ENCODE results near the gene ANTKMT.

The ANTKMT gene

GRCh38 chr16:759110-759910 is 38.4 kb downstream of the ANTKMT start:
- no peak overlapping the region for H3K27ac ChIP-seq (ENCODE audit: low read depth, low read length)
- no peaks in the 10 kb centered on the region for H3K27me3 ChIP-seq (ENCODE audit: control insufficient read depth, insufficient read depth, low read length)
- H3K4me1 ChIP-seq (ENCODE audit: control insufficient read depth, insufficient read depth, low read length) = no peaks in the 10 kb centered on the region
- H3K4me3 ChIP-seq (ENCODE audit: low read length) = no peak overlapping the region
- H3K9ac ChIP-seq (ENCODE audit: low read length) = no peak overlapping the region
- H3K36me3 ChIP-seq (ENCODE audit: control insufficient read depth, insufficient read depth, low read length) = no peaks in the 10 kb centered on the region

GRCh38 chr16:760065-760464 is 39.1 kb downstream of the ANTKMT start:
- no peak overlapping the region for H3K4me3 ChIP-seq (ENCODE audit: low read length)
- no peak overlapping the region for H3K9ac ChIP-seq (ENCODE audit: low read length)
- no peaks in the 10 kb centered on the region for H3K36me3 ChIP-seq (ENCODE audit: control insufficient read depth, insufficient read depth, low read length)
- no peaks in the 10 kb centered on the region for H3K4me1 ChIP-seq (ENCODE audit: control insufficient read depth, insufficient read depth, low read length)
- H3K27ac ChIP-seq (ENCODE audit: low read depth, low read length) = no peak overlapping the region
- H3K27me3 ChIP-seq (ENCODE audit: control insufficient read depth, insufficient read depth, low read length) = no peaks in the 10 kb centered on the region

- H3K4me1 ChIP-seq (ENCODE audit: control insufficient read depth, insufficient read depth, low read length) = no peaks in the 10 kb centered on the region
- no peak within 1 kb of the TSS for H3K27ac ChIP-seq (ENCODE audit: low read depth, low read length)
- no peak within 1 kb of the TSS for H3K4me3 ChIP-seq (ENCODE audit: low read length)
- H3K27me3 ChIP-seq (ENCODE audit: control insufficient read depth, insufficient read depth, low read length) = no peaks in the 10 kb centered on the region
- no peaks in the 10 kb centered on the region for H3K36me3 ChIP-seq (ENCODE audit: control insufficient read depth, insufficient read depth, low read length)
- H3K9ac ChIP-seq (ENCODE audit: low read length) = no peak within 1 kb of the TSS
Observed at GRCh38 chr16:760545-761343, 39.8 kb downstream of the ANTKMT start, which contains the start of gene MSLN. Gene MSLN (plus strand): TSS chr16:760734. CDS start chr16:762681, 1,947 bp downstream.

GRCh38 chr16:761625-762513 is 40.9 kb downstream of the ANTKMT start:
- Histone ChIP-seq H3K4me1 (ENCODE audit: control insufficient read depth, insufficient read depth, low read length) (no peaks in the 10 kb centered on the region), H3K27me3 (ENCODE audit: control insufficient read depth, insufficient read depth, low read length) (no peaks in the 10 kb centered on the region), H3K36me3 (ENCODE audit: control insufficient read depth, insufficient read depth, low read length) (no peaks in the 10 kb centered on the region), H3K4me3 (ENCODE audit: low read length) (no peak overlapping the region), H3K27ac (ENCODE audit: low read depth, low read length) (no peak overlapping the region), H3K9ac (ENCODE audit: low read length) (no peak overlapping the region)

- H3K4me1 ChIP-seq (ENCODE audit: control insufficient read depth, insufficient read depth, low read length) = no peaks in the 10 kb centered on the region
- no peaks in the 10 kb centered on the region for H3K27me3 ChIP-seq (ENCODE audit: control insufficient read depth, insufficient read depth, low read length)
- H3K4me3 ChIP-seq (ENCODE audit: low read length) = no peak overlapping the region
Observed at GRCh38 chr16:762595-763268, 41.8 kb downstream of the ANTKMT start.

GRCh38 chr16:763369-764183 is 42.6 kb downstream of the ANTKMT start:
- Histone ChIP-seq H3K9ac (ENCODE audit: low read length) (no peak overlapping the region), H3K36me3 (ENCODE audit: control insufficient read depth, insufficient read depth, low read length) (no peaks in the 10 kb centered on the region), H3K4me3 (ENCODE audit: low read length) (no peak overlapping the region), H3K27ac (ENCODE audit: low read depth, low read length) (no peak overlapping the region), H3K4me1 (ENCODE audit: control insufficient read depth, insufficient read depth, low read length) (no peaks in the 10 kb centered on the region), H3K27me3 (ENCODE audit: control insufficient read depth, insufficient read depth, low read length) (no peaks in the 10 kb centered on the region)

More at GRCh38 chr16:762595-763268, 41.8 kb downstream of the ANTKMT start:
- Histone ChIP-seq H3K36me3 (ENCODE audit: control insufficient read depth, insufficient read depth, low read length) (no peaks in the 10 kb centered on the region), H3K27ac (ENCODE audit: low read depth, low read length) (no peak overlapping the region), H3K9ac (ENCODE audit: low read length) (no peak overlapping the region)

GRCh38 chr16:764184-764750 is 43.3 kb downstream of the ANTKMT start:
- Histone ChIP-seq H3K27ac (ENCODE audit: low read depth, low read length) (no peak overlapping the region), H3K9ac (ENCODE audit: low read length) (no peak overlapping the region), H3K4me3 (ENCODE audit: low read length) (no peak overlapping the region), H3K27me3 (ENCODE audit: control insufficient read depth, insufficient read depth, low read length) (no peaks in the 10 kb centered on the region), H3K4me1 (ENCODE audit: control insufficient read depth, insufficient read depth, low read length) (no peaks in the 10 kb centered on the region), H3K36me3 (ENCODE audit: control insufficient read depth, insufficient read depth, low read length) (no peaks in the 10 kb centered on the region)

- no peak overlapping the region for H3K9ac ChIP-seq (ENCODE audit: low read length)
- no peak overlapping the region for H3K27ac ChIP-seq (ENCODE audit: low read depth, low read length)
- no peaks in the 10 kb centered on the region for H3K27me3 ChIP-seq (ENCODE audit: control insufficient read depth, insufficient read depth, low read length)
- no peaks in the 10 kb centered on the region for H3K36me3 ChIP-seq (ENCODE audit: control insufficient read depth, insufficient read depth, low read length)
- H3K4me3 ChIP-seq (ENCODE audit: low read length) = no peak overlapping the region
- no peaks in the 10 kb centered on the region for H3K4me1 ChIP-seq (ENCODE audit: control insufficient read depth, insufficient read depth, low read length)
Observed at GRCh38 chr16:764848-765487, 44.0 kb downstream of the ANTKMT start.

GRCh38 chr16:765488-765865 is 44.5 kb downstream of the ANTKMT start:
- H3K27me3 ChIP-seq (ENCODE audit: control insufficient read depth, insufficient read depth, low read length) = no peaks in the 10 kb centered on the region

GRCh38 chr16:766008-766819 is 45.3 kb downstream of the ANTKMT start:
- no peak overlapping the region for H3K4me3 ChIP-seq (ENCODE audit: low read length)
- no peak overlapping the region for H3K9ac ChIP-seq (ENCODE audit: low read length)
- no peak overlapping the region for H3K27ac ChIP-seq (ENCODE audit: low read depth, low read length)
- no peaks in the 10 kb centered on the region for H3K36me3 ChIP-seq (ENCODE audit: control insufficient read depth, insufficient read depth, low read length)
- H3K4me1 ChIP-seq (ENCODE audit: control insufficient read depth, insufficient read depth, low read length) = no peaks in the 10 kb centered on the region
- H3K27me3 ChIP-seq (ENCODE audit: control insufficient read depth, insufficient read depth, low read length) = no peaks in the 10 kb centered on the region

More at GRCh38 chr16:765488-765865, 44.5 kb downstream of the ANTKMT start:
- Histone ChIP-seq H3K36me3 (ENCODE audit: control insufficient read depth, insufficient read depth, low read length) (no peaks in the 10 kb centered on the region), H3K9ac (ENCODE audit: low read length) (no peak overlapping the region), H3K4me1 (ENCODE audit: control insufficient read depth, insufficient read depth, low read length) (no peaks in the 10 kb centered on the region), H3K4me3 (ENCODE audit: low read length) (no peak overlapping the region), H3K27ac (ENCODE audit: low read depth, low read length) (no peak overlapping the region)
